ENCODE measurements around the gene COA3.

Gene COA3

DNA sequence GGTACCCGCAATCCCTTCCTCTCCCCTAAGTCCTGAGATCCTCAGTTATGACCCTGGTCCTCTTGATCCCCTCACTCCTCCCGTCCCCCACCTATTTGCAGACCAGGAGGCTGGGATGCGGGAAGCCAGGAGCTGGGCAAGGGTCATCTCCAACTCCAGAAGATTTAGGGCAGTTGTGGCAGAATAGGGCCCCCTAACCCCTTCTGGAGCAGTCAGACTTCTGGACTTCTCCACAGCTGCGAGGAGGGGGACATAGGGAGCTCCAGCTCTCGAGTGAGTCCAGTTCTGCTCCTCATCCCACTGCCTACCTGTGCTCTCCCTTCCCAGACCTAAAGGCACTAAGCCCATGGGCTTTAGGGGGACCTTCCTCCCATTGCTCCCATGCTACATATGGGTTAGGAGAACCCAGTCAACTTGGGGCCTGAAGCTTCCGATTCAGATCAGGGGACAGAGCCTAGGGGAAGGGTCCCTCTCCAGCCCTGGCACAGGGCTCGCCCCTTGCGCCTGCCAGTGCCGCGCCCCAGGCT is 16.8 kb downstream of the COA3 start:
- H3K27ac ChIP-seq: no peak overlapping the region
- no peak overlapping the region for H3K9ac ChIP-seq (ENCODE audit: insufficient read length)
- H3K9me3 ChIP-seq (ENCODE audit: low read depth, low read length): no peaks in the 10 kb centered on the region
- TF ChIP-seq EZH2 (IDR thresholded peaks at IDR 0.05) (no peak), FOXP2 (optimal IDR thresholded peaks at IDR 0.05; ENCODE audit: control extremely low read depth, extremely low read length, insufficient read depth) (no peak), POLR2AphosphoS5 (IDR thresholded peaks at IDR 0.05; ENCODE audit: borderline replicate concordance, low read depth, low read length) (no peak)
- DNase-seq (ENCODE audit: low read depth, low spot score): no peak
- H3K4me3 ChIP-seq: no peak overlapping the region
- peaks cover 8% of the 10 kb centered on the region; the same call in 1 of the 2 replicates for H3K36me3 ChIP-seq (ENCODE audit: insufficient read depth, low read length)

DNA sequence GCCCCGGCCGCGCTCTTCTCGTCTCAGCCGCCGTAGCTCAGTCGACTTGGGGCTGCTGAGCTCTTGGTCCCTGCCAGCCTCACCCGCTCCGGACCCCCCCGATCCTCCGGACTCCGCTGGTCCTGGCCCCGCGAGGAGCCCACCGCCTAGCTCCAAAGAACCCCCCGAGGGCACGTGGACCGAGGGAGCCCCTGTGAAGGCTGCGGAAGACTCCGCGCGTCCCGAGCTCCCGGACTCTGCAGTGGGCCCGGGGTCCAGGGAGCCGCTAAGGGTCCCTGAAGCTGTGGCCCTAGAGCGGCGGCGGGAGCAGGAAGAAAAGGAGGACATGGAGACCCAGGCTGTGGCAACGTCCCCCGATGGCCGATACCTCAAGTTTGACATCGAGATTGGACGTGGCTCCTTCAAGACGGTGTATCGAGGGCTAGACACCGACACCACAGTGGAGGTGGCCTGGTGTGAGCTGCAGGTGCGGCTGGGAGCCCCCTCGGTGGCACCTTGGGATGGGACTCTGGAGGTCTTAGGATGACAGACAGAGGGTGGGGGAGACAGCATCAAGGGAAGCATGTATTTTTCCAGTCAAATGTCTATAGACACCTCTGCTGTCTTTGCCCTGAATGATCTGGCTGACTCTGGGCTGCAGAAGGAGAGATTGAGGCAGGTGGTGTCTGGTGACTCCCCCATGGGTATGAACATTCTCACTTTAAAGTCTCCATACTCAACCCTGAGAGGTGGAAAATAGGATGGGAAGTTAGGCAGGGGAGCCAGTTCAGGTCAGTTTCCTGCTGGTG is 17.5 kb downstream of the COA3 start:
- no peak overlapping the region for H3K27ac ChIP-seq
- peaks cover 12% of the 10 kb centered on the region for H3K36me3 ChIP-seq (ENCODE audit: insufficient read depth, low read length)
- DNase-seq (ENCODE audit: low read depth, low spot score): no peak
- H3K4me3 ChIP-seq: peak overlapping the region; percentile 82
- peak overlapping the region; percentile 69 for H3K9ac ChIP-seq (ENCODE audit: insufficient read length)
- H3K9me3 ChIP-seq (ENCODE audit: low read depth, low read length): no peaks in the 10 kb centered on the region
- no peak for TF ChIP-seq FOXP2 (optimal IDR thresholded peaks at IDR 0.05; ENCODE audit: control extremely low read depth, extremely low read length, insufficient read depth)
- no peak for TF ChIP-seq EZH2 (IDR thresholded peaks at IDR 0.05)
- TF ChIP-seq POLR2AphosphoS5 (IDR thresholded peaks at IDR 0.05; ENCODE audit: borderline replicate concordance, low read depth, low read length): no peak

DNA sequence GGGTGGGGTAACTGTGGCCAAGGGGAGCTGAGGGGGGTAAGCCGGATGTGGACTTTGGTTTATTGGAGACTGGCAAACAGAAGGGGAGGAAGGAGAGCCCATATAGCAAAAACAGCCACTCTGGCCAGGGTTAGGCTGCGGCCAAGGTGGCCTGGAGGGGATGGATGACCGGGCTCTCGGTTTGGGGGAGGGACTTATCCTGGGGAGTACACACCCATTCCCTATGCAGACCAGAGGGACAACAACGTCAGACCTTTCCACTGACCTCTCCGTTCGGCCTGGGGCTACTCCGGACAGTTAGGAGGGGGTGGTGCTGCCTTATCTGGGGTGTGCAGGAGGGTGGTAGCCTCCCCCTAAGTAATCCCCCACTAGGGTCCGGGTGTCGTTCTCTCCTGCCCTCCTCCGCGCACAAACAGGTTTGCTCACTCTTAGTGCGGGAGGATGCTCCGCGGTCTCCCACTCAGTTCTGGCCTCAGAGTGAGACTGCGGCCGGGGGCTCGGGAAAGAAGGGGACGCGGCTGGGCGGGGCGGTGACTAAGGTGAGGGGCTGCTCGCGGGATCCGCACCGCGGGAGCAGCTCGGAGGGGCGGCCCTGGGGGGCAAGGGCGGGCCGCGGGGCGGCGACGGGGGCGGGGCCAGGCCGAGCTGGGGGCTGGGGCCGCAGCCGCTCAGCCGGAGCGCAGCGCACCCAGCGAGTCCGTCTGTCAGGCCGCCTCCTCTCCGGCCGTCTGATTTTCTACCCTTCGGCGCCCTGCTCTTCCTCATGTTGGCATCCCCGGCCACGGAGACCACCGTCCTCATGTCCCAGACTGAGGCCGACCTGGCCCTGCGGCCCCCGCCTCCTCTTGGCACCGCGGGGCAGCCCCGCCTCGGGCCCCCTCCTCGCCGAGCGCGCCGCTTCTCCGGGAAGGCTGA is 18.3 kb downstream of the COA3 start, which contains the start of gene WNK4:
WNK4 (plus strand) TSS at position 675 of the 915 bp plus-strand sequence; CDS start at position 764, 89 bp downstream.
- TF ChIP-seq FOXP2 (optimal IDR thresholded peaks at IDR 0.05; ENCODE audit: control extremely low read depth, extremely low read length, insufficient read depth): no peak
- peak; percentile 32; the same call in 1 of the 2 replicates for TF ChIP-seq POLR2AphosphoS5 (IDR thresholded peaks at IDR 0.05; ENCODE audit: borderline replicate concordance, low read depth, low read length)
- no peaks in the 10 kb centered on the region for H3K9me3 ChIP-seq (ENCODE audit: low read depth, low read length)
- H3K36me3 ChIP-seq (ENCODE audit: insufficient read depth, low read length): peaks cover 20% of the 10 kb centered on the region
- peak within 1 kb of the TSS; percentile 82 for H3K4me3 ChIP-seq
- DNase-seq (ENCODE audit: low read depth, low spot score): no peak
- H3K9ac ChIP-seq (ENCODE audit: insufficient read length): peak within 1 kb of the TSS; percentile 69
- no peak within 1 kb of the TSS for H3K27ac ChIP-seq

DNA sequence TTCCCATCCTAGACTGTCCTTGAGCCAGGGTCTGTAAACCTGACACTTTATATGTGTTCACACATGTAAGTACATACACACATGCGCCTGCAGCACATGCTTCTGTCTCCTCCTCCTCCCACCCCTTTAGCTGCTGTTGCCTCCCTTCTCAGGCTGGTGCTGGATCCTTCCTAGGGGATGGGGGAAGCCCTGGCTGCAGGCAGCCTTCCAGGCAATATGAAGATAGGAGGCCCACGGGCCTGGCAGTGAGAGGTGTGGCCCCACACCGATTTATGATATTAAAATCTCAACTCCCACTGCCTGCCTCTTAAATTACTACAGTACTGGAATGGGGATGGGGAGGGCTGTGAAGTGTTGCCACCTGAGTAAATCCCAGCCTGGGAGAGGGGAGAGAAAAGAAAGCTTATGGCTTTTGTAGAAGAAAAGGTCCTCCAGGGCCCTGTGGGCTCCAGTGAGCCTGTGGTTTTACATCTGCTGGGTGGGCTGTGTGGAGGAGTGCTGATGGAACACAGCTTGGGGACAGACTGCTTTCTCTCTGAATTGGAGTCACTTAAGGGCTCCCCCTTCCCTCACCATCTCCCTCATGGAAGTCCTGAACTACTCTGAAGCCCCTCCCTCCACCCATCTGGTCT is 19.1 kb downstream of the COA3 start:
- H3K36me3 ChIP-seq (ENCODE audit: insufficient read depth, low read length): peaks cover 27% of the 10 kb centered on the region
- H3K4me3 ChIP-seq: no peak overlapping the region
- TF ChIP-seq POLR2AphosphoS5 (IDR thresholded peaks at IDR 0.05; ENCODE audit: borderline replicate concordance, low read depth, low read length) (no peak), EZH2 (IDR thresholded peaks at IDR 0.05) (no peak), FOXP2 (optimal IDR thresholded peaks at IDR 0.05; ENCODE audit: control extremely low read depth, extremely low read length, insufficient read depth) (no peak)
- no peak overlapping the region for H3K27ac ChIP-seq
- DNase-seq (ENCODE audit: low read depth, low spot score): no peak
- no peak overlapping the region for H3K9ac ChIP-seq (ENCODE audit: insufficient read length)
- no peaks in the 10 kb centered on the region for H3K9me3 ChIP-seq (ENCODE audit: low read depth, low read length)

DNA sequence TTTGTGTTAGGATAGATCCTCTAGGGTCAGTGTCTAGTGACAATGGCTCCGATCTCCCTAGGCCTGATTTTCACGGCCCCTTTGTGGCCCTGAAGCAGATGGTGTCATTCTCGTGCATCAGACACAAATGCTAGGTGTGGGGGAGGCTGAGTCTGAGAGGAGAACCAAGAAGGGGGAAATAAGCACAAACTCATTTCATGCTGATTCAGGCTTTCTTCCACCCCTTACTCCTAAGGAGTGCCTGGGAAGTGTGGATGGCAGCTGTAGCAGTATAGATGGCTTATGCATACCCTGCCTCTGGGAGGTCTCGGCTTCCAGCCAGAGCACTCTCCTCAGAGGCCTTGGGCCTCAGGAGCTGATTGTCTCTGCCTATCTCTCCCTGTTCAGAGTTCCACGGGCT is 19.9 kb downstream of the COA3 start:
- no peak overlapping the region for H3K4me3 ChIP-seq
- no peak for DNase-seq (ENCODE audit: low read depth, low spot score)
- no peak overlapping the region for H3K9ac ChIP-seq (ENCODE audit: insufficient read length)
- H3K9me3 ChIP-seq (ENCODE audit: low read depth, low read length): no peaks in the 10 kb centered on the region
- TF ChIP-seq EZH2 (IDR thresholded peaks at IDR 0.05): no peak
- peaks cover 28% of the 10 kb centered on the region for H3K36me3 ChIP-seq (ENCODE audit: insufficient read depth, low read length)
- no peak overlapping the region for H3K27ac ChIP-seq

DNA sequence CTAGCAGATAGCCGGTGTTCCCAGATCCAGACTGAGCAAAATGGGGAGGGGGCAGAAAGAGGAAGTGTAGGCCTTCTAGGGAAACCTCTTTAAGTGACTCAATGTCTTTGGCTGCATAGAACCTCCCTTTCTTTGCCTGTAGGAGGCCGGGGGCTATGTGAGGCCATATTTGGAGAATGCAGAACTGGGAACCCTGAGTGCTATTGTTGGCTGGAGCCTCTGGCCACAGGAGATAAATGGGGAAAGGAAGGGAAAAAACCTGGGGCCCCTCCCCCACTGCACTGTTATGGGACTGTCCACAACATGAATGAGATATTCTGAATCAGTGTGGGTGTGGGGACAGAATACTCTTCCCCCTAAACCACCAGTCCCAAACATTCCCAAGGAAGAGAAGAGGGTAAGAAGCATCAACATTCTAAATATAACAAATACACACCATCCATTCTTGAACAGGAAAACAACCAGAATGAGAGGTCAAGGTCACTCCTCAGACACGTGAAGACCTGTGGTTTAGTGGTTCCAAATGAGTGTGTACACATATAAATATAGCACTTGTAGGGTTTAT is 22.9 kb downstream of the COA3 start:
- Histone ChIP-seq H3K9ac (ENCODE audit: insufficient read length) (no peak overlapping the region), H3K4me3 (no peak overlapping the region), H3K36me3 (ENCODE audit: insufficient read depth, low read length) (peaks cover 28% of the 10 kb centered on the region), H3K9me3 (ENCODE audit: low read depth, low read length) (no peaks in the 10 kb centered on the region), H3K27ac (no peak overlapping the region)
- TF ChIP-seq FOXP2 (optimal IDR thresholded peaks at IDR 0.05; ENCODE audit: control extremely low read depth, extremely low read length, insufficient read depth): no peak
- TF ChIP-seq POLR2AphosphoS5 (IDR thresholded peaks at IDR 0.05; ENCODE audit: borderline replicate concordance, low read depth, low read length): no peak
- DNase-seq (ENCODE audit: low read depth, low spot score): no peak

DNA sequence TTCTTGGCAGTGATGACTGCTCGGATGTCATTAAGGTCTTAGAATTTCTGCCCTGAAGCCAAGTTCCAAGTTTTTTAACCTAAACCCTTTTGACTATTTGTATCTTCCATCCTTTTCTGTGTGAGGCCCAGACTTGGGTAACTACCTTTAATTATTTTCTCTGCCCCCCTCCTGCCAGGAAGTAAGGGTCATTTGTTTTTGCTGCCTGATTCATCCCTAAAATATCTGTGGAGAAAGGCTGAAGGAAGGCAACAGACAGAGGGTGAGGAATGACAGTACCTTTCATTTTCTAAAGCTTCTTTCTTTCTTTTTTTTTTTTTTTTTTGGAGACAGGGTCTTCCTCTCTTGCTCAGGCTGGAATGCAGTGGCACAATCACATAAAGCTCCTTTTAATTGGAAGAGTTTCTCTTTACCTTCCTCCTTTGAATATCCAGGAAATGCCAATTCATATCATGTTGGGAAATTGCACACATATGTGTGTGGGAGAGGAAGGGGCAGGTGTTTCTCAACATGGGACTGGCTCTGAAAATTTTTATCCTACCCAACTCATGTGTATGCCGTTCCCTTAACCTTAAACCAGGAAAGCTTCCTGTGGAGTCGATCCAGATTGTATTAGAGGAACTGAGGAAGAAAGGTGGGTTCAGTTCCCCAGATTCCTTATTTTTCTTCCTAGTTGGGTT is 24.3 kb downstream of the COA3 start:
- no peak for DNase-seq (ENCODE audit: low read depth, low spot score)
- no peak overlapping the region for H3K27ac ChIP-seq
- H3K9ac ChIP-seq (ENCODE audit: insufficient read length): peak overlapping the region; percentile 88

More for the DNA sequence above, 24.3 kb downstream of the COA3 start:
- TF ChIP-seq EZH2 (IDR thresholded peaks at IDR 0.05) (no peak), FOXP2 (optimal IDR thresholded peaks at IDR 0.05; ENCODE audit: control extremely low read depth, extremely low read length, insufficient read depth) (no peak), POLR2AphosphoS5 (IDR thresholded peaks at IDR 0.05; ENCODE audit: borderline replicate concordance, low read depth, low read length) (no peak)
- Histone ChIP-seq H3K36me3 (ENCODE audit: insufficient read depth, low read length) (peaks cover 28% of the 10 kb centered on the region), H3K4me3 (peak overlapping the region; percentile 93), H3K9me3 (ENCODE audit: low read depth, low read length) (no peaks in the 10 kb centered on the region)
